H1 (cell line): ENCODE data around the gene OPRD1. TPM values are rescaled to one million over a fixed set of nuclear protein-coding genes. Genes with fewer than 3 reads are reported as not detected.

ENCODE experiments used
- CBX8 ChIP-seq: fragments of 300-800, 300-1000 bp; sonication (generic); IDR thresholded peaks from 2 replicates; pipeline ENCODE4 v1.7.1; 2016; ENCODE audit warnings: low read depth, low read length, borderline replicate concordance
- CEBPB ChIP-seq: IDR thresholded peaks from 2 replicates; pipeline ENCODE4 v1.6.1; 2012; ENCODE audit warnings: low read depth, low read length
- CHD7 ChIP-seq: fragments of 300-600 bp; sonication (generic); IDR thresholded peaks from 2 replicates; pipeline ENCODE4 v1.7.1; 2012; ENCODE audit warnings: low read length, moderate library complexity, mild to moderate bottlenecking, inconsistent platforms; ENCODE audit not compliant: insufficient replicate concordance
- PHF8 ChIP-seq: fragments of 200-600 bp; sonication (generic); conservative IDR thresholded peaks from 2 replicates; pipeline ENCODE4 v1.7.1; 2012; ENCODE audit warnings: low read depth, mild to moderate bottlenecking, inconsistent platforms, low read length, moderate library complexity
- SIX5 ChIP-seq: IDR thresholded peaks from 2 replicates; pipeline ENCODE4 v1.6.1; 2011; ENCODE audit warnings: mild to moderate bottlenecking, low read depth, low read length
- polyA plus RNA-seq, 7 experiments: library from polyadenylated mRNA; depleted of rRNA in 3 of 7; stranded (reverse) in 5 of 7; unstranded in 2 of 7; fragments of >200 nt in 5 of 7; fragments of 200-250 nt in 2 of 7; gene quantifications; 1 replicate in 5 of 7; 2 replicates in 1 of 7; 4 replicates in 1 of 7; pipeline versions ENCODE4 v1.2.1 to v1.2.3, GENCODE V29; 2011 to 2013; ENCODE audit warnings: missing spikeins in 2 of 7, mixed read lengths in 2 of 7
- total RNA-seq: library from RNA; stranded (reverse); fragmentation: NEBNext Ultra II Directional; extraction: Animal tissue kit (Norgen Biotek cat#: 25700); gene quantifications from 2 replicates; pipeline ENCODE4 v1.2.1, GENCODE V29; 2021

Gene OPRD1
- total and polyA plus RNA-seq, 2 of the 8 experiments (the other 6 are each of a cell fraction or from before 2014, with no cell fraction given): 2.6 to 3.7 TPM

GRCh38 chr1:28883242-28883616 lies 71.3 kb downstream of the OPRD1 start (continued):
- no peak for TF ChIP-seq PHF8
- TF ChIP-seq SIX5: no peak
- no peak for TF ChIP-seq CBX8
- no peak for TF ChIP-seq CEBPB
- no peak for TF ChIP-seq CHD7
